ENCODE results near the gene ARID1B.

DNA sequence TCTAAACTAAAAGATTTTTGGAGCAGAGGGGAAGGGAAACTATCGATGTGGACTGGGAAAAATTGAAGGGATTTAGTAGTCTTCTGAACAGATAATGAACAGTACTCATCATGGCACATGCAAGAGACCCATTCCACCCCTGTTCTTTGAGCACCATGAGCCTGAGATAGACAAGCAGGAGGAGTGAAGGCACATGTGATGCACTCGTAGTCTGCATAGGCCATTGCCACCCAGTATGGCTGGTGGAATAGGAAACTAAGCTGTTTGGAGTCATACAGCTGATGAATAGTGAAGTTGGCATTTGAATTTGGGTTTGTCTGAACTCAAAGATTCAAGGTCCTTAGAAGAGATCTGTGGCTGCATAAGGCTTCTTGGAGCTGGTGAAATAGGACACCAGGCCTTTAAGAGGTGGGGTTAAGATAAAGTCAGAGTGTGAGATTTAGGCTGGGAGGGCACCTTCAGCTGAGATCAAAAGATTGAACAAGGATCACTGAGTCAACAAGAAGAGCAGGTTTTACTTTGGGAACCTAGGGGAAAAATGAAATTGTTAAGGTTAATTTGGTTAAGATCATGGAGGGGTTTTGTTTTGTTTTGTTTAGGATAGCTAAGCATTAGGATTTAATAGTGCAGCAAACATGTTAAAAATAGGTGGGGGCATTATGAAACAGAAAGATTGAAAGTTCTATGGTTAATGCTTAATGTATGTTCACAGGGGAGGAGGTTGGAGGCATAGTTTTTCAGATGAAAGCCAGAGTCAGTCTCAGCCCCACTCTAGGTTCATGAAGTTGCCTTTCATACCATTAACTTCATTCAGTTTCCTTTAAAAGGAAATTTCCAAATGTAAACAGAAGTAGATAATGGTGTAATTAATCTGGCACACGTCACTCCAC lies 148.8 kb downstream of the ARID1B start:
- TF ChIP-seq POLR2AphosphoS5 (IDR thresholded peaks at IDR 0.05): no peak
- no peak for TF ChIP-seq CTCF (IDR thresholded peaks at IDR 0.05)

Data from transverse colon (tissue), 4 donors.